HUES64 (cell line): ENCODE results near the gene LCN10.
"Not testable (repeated sequence)": the region's sequence is repeated elsewhere in the genome, so short reads cannot be mapped to it uniquely, and the experiment has no call there.

ENCODE experiments used
- H3K27ac ChIP-seq: 2 replicates; pipeline ENCODE4 v1.7.0; 2013; ENCODE audit warnings: low read depth, low read length, inconsistent platforms
- H3K27me3 ChIP-seq: 2 replicates; pipeline ENCODE4 v1.6.1; 2013; ENCODE audit warnings: mild to moderate bottlenecking, low read length; ENCODE audit not compliant: insufficient read depth
- H3K36me3 ChIP-seq: 2 replicates; pipeline ENCODE4 v1.6.1; 2013; ENCODE audit warnings: mild to moderate bottlenecking, low read length; ENCODE audit not compliant: insufficient read depth
- H3K4me1 ChIP-seq: 2 replicates; pipeline ENCODE4 v1.6.1; 2013; ENCODE audit warnings: mild to moderate bottlenecking, low read length, moderate library complexity; ENCODE audit not compliant: insufficient read depth
- H3K4me3 ChIP-seq: 2 replicates; pipeline ENCODE4 v1.5.1; 2013; ENCODE audit warnings: mild to moderate bottlenecking, low read length, moderate library complexity
- H3K9ac ChIP-seq: 2 replicates; pipeline ENCODE4 v1.6.1; 2013; ENCODE audit warnings: mild to moderate bottlenecking, low read depth, low read length
- H3K9me3 ChIP-seq: 2 replicates; pipeline ENCODE4 v1.6.1; 2013; ENCODE audit warnings: low read depth, low read length; ENCODE audit not compliant: insufficient read depth
- WGBS: fragments of 150-250, 120-280 bp; methylation state at CpG from one replicate; pipeline ENCODE4 v1.1.7; 2013; ENCODE audit warnings: missing lambda C conversion rate; 5-methylcytosine and 5-hydroxymethylcytosine counted together

The LCN10 gene

GRCh38 chr9:136766410-136767120, 23.8 kb upstream of the LCN10 start:
- not testable (repeated sequence) for H3K27me3 ChIP-seq, H3K4me1 ChIP-seq, H3K36me3 ChIP-seq, H3K9ac ChIP-seq, H3K27ac ChIP-seq, H3K4me3 ChIP-seq, H3K9me3 ChIP-seq
- WGBS = 51% methylated on average over 17 of the region's 18 CpGs

GRCh38 chr9:136765745-136766409, 23.1 kb upstream of the LCN10 start:
- H3K27me3 ChIP-seq, H3K4me3 ChIP-seq, H3K27ac ChIP-seq, H3K36me3 ChIP-seq, H3K4me1 ChIP-seq, H3K9me3 ChIP-seq, H3K9ac ChIP-seq: not testable (repeated sequence)
- WGBS = 87% methylated on average over 11 of the region's 14 CpGs

- H3K9me3 ChIP-seq = no peaks in the 10 kb centered on the region
- H3K36me3 ChIP-seq = no peaks in the 10 kb centered on the region
- H3K4me3 ChIP-seq = no peak overlapping the region
- no peak overlapping the region for H3K9ac ChIP-seq
- no peaks in the 10 kb centered on the region for H3K27me3 ChIP-seq
- WGBS = 93% methylated on average over 14 of the region's 14 CpGs
- no peak overlapping the region for H3K27ac ChIP-seq
- 0 out of 2 replicates have a peak, but pooled peaks cover 5% of the 10 kb centered on the region for H3K4me1 ChIP-seq
Measured at GRCh38 chr9:136765041-136765440, 22.3 kb upstream of the LCN10 start.

GRCh38 chr9:136764301-136764891, 21.7 kb upstream of the LCN10 start, which contains the start of gene LCN15:
TSS of gene LCN15 (minus strand) at chr9:136764518. CDS start at chr9:136764488, 30 bp downstream.
- Histone ChIP-seq H3K9ac (no peak within 1 kb of the TSS), H3K27me3 (no peaks in the 10 kb centered on the region), H3K9me3 (no peaks in the 10 kb centered on the region), H3K27ac (no peak within 1 kb of the TSS), H3K4me1 (0 out of 2 replicates have a peak, but pooled peaks cover 5% of the 10 kb centered on the region), H3K36me3 (no peaks in the 10 kb centered on the region), H3K4me3 (peak within 1 kb of the TSS; percentile 39; the same call in 1 of the 2 replicates)
- WGBS = 80% methylated on average over 14 of the region's 14 CpGs

GRCh38 chr9:136763649-136764035, 20.9 kb upstream of the LCN10 start:
- H3K9ac ChIP-seq = no peak overlapping the region
- H3K36me3 ChIP-seq = no peaks in the 10 kb centered on the region
- 89% methylated on average over 14 of the region's 14 CpGs for WGBS
- H3K4me3 ChIP-seq = peak overlapping the region; percentile 39; the same call in 1 of the 2 replicates
- no peaks in the 10 kb centered on the region for H3K9me3 ChIP-seq
- no peak overlapping the region for H3K27ac ChIP-seq
- no peaks in the 10 kb centered on the region for H3K27me3 ChIP-seq
- 0 out of 2 replicates have a peak, but pooled peaks cover 5% of the 10 kb centered on the region for H3K4me1 ChIP-seq

GRCh38 chr9:136762915-136763648, 20.3 kb upstream of the LCN10 start:
- 19% methylated on average over 24 of the region's 37 CpGs for WGBS
- H3K9ac ChIP-seq = no peak overlapping the region
- H3K9me3 ChIP-seq = no peaks in the 10 kb centered on the region
- H3K4me1 ChIP-seq = 0 out of 2 replicates have a peak, but pooled peaks cover 5% of the 10 kb centered on the region
- no peaks in the 10 kb centered on the region for H3K36me3 ChIP-seq
- peak overlapping the region; percentile 39 for H3K4me3 ChIP-seq
- no peaks in the 10 kb centered on the region for H3K27me3 ChIP-seq
- H3K27ac ChIP-seq = no peak overlapping the region

- no peak overlapping the region for H3K9ac ChIP-seq
- no peaks in the 10 kb centered on the region for H3K36me3 ChIP-seq
- no peak overlapping the region for H3K27ac ChIP-seq
- H3K27me3 ChIP-seq = no peaks in the 10 kb centered on the region
- H3K9me3 ChIP-seq = no peaks in the 10 kb centered on the region
- 87% methylated on average over 17 of the region's 17 CpGs for WGBS
- 0 out of 2 replicates have a peak, but pooled peaks cover 5% of the 10 kb centered on the region for H3K4me1 ChIP-seq
- H3K4me3 ChIP-seq = no peak overlapping the region
Measured at GRCh38 chr9:136762221-136762691, 19.5 kb upstream of the LCN10 start.

- H3K9ac ChIP-seq = no peak overlapping the region
- no peaks in the 10 kb centered on the region for H3K36me3 ChIP-seq
- H3K4me3 ChIP-seq = no peak overlapping the region
- H3K27me3 ChIP-seq = no peaks in the 10 kb centered on the region
- 0 out of 2 replicates have a peak, but pooled peaks cover 5% of the 10 kb centered on the region for H3K4me1 ChIP-seq
- no peak overlapping the region for H3K27ac ChIP-seq
- H3K9me3 ChIP-seq = no peaks in the 10 kb centered on the region
- WGBS = 87% methylated on average over 13 of the region's 13 CpGs
Measured at GRCh38 chr9:136761545-136761981, 18.8 kb upstream of the LCN10 start.

- H3K4me1 ChIP-seq, H3K4me3 ChIP-seq, H3K27me3 ChIP-seq, H3K36me3 ChIP-seq, H3K27ac ChIP-seq, H3K9me3 ChIP-seq, H3K9ac ChIP-seq: not testable (repeated sequence)
- 76% methylated on average over 22 of the region's 22 CpGs for WGBS
Measured at GRCh38 chr9:136760834-136761544, 18.2 kb upstream of the LCN10 start.

- 86% methylated on average over 25 of the region's 25 CpGs for WGBS
- H3K9ac ChIP-seq = no peak overlapping the region
- H3K27ac ChIP-seq = no peak overlapping the region; the same call in 1 of the 2 replicates
- no peaks in the 10 kb centered on the region for H3K9me3 ChIP-seq
- H3K36me3 ChIP-seq = no peaks in the 10 kb centered on the region
- 0 out of 2 replicates have a peak, but pooled peaks cover 5% of the 10 kb centered on the region for H3K4me1 ChIP-seq
- no peaks in the 10 kb centered on the region for H3K27me3 ChIP-seq
- no peak overlapping the region for H3K4me3 ChIP-seq
Measured at GRCh38 chr9:136760424-136760823, 17.7 kb upstream of the LCN10 start.
